NB4 (cell line): ENCODE results near the gene BRCC3.
A peak's percentile ranks its signal among the peaks of the same experiment; 100 is the strongest.

Source experiments
- CTCF ChIP-seq: IDR thresholded peaks from one replicate; pipeline ENCODE4 v1.5.1; 2012; ENCODE audit warnings: low read depth, low read length
- MYC ChIP-seq: IDR thresholded peaks from 2 replicates; pipeline ENCODE4 v1.6.1; 2011; ENCODE audit warnings: low read depth, low read length
- POLR2A ChIP-seq: IDR thresholded peaks from 2 replicates; pipeline ENCODE4 v1.6.1; 2011; ENCODE audit warnings: mild to moderate bottlenecking; ENCODE audit not compliant: insufficient read length; ENCODE audit errors: extremely low read depth

- TF ChIP-seq CTCF (peak; percentile 69), POLR2A (no peak), MYC (no peak)
These were observed 77.6 kb downstream of the BRCC3 start for GRCh38 chrX:155148724-155149537.
